ENCODE data around the gene COLEC12. TPM values are rescaled to one million over a fixed set of nuclear protein-coding genes. Genes with fewer than 3 reads are reported as not detected.

COLEC12 gene
- total RNA-seq, 2 experiments from 2014 or later = not detected

GRCh38 chr18:476251-476664 is 24.2 kb downstream of the COLEC12 start:
- ChIA-PET CTCF (no interaction called here), POLR2A (no interaction called here)

DNA sequence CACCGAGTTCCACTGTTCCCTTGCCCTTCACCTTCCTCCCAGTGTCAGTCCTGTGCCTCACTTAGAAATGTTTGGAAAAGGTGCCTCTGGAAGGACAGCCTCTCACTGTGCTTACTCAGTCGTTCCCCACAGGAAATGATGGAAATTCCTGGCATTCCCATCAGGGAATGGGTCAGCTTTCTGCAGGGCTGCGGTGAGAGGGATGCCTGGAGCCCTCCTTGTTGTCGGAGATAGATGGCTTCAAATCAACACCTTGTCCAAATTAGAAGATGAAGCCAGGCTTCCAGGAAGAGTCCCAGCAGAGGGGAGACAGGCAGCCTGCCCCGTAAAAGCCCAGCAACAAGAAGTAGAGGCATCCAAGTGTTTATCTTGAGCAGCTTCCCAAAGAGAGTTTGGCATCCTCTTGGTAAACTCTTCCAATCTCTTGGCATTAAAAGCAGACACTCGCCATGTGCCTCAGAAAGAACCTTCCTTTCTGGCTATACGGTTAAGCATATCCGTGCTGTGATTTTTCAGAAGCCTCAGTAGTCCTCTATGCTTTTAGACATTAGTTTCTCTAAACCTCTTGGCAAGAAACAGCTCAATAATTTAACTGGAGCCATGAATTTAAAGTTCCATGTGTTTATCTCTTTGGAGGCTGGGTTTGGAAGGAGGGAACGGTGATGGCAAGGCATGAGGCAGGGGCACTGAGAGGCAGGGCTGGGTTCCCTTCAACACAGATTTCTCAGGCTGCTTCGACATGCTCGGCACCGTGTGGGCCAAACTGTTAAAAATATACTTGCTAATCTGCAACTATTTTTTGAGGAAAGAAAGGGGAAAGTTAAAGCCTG is 25.1 kb downstream of the COLEC12 start:
- POLR2A ChIA-PET = no interaction called here
- CTCF ChIA-PET = no interaction called here

- POLR2A ChIA-PET = no interaction called here
- CTCF ChIA-PET = no interaction called here
These were observed 26.1 kb downstream of the COLEC12 start for GRCh38 chr18:474416-474815.

GRCh38 chr18:473802-474201 is 26.7 kb downstream of the COLEC12 start:
- POLR2A ChIA-PET = no interaction called here
- CTCF ChIA-PET = no interaction called here

DNA sequence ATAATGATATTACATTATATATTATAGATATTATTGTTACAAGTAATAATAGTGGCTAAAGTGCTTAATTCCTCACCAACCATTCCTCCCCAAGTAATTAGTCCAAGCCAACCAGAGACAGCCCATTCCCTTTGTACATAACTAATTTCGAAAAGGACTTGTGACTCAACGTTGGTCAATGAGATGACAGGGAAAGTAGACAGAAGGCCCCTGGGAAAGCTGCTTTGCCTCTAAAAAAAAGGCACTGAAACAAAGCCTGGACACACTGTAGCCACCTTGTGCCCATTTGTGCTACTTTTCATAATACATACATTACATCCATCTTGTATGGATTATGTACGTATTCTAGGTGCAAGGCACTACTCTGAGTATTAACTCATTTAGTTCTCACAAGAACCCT is 28.8 kb downstream of the COLEC12 start:
- POLR2A ChIA-PET = no interaction called here

DNA sequence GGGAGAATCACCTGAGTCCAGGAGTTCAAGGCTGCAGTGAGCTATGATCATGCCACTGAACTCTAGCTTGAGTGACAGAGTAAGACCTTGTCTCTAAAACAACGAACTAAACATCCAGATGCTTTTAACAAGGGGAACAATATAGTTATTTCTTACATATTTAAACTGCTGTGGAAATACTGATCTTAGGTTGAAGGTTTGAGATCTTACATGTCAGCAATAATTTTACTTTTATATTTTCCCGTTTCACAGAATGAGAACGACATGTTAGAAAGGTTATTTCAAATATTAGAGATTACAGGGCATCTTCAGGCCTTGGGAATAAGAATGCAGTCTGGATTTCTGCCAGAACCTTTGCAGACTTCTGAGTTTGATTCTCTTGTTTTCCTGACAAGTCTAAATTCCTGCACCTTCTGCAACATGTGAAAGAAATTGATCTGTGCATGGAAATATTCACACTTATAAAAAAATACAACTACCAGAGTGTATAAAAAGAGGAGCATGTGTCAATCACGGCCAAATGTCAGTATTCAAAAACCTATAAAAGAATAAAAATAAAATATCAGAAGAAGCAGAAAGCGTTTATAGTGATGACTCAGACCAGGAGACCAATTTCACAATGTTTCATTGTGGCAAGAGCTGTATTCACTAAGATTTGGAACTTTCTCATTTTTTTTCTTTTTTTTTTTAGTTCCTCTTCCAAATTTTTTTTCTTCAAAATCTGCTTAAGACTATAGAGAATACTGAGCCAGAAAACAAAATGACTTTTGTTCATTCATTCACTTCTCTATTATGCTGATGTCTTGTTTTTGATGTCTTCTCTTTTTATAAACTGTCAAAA is 29.6 kb downstream of the COLEC12 start:
- ChIA-PET POLR2A (no interaction called here), CTCF (no interaction called here)

More for the DNA sequence above, 28.8 kb downstream of the COLEC12 start:
- CTCF ChIA-PET = interaction anchor here (0.7 kb wide), 1 partner anchor 267 kb away, joined by 5 read pairs; no protein-coding TSS in a partner anchor

GRCh38 chr18:468955-469790 is 31.3 kb downstream of the COLEC12 start:
- ChIA-PET POLR2A (no interaction called here), CTCF (no interaction called here)

- POLR2A ChIA-PET = no interaction called here
- CTCF ChIA-PET = no interaction called here
These were observed 36.5 kb downstream of the COLEC12 start for GRCh38 chr18:463827-464541.

GRCh38 chr18:463403-463802 is 37.1 kb downstream of the COLEC12 start:
- CTCF ChIA-PET = no interaction called here

GRCh38 chr18:461762-462161 is 38.7 kb downstream of the COLEC12 start:
- ChIA-PET CTCF (no interaction called here), POLR2A (no interaction called here)

More at GRCh38 chr18:463403-463802, 37.1 kb downstream of the COLEC12 start:
- POLR2A ChIA-PET = no interaction called here

DNA sequence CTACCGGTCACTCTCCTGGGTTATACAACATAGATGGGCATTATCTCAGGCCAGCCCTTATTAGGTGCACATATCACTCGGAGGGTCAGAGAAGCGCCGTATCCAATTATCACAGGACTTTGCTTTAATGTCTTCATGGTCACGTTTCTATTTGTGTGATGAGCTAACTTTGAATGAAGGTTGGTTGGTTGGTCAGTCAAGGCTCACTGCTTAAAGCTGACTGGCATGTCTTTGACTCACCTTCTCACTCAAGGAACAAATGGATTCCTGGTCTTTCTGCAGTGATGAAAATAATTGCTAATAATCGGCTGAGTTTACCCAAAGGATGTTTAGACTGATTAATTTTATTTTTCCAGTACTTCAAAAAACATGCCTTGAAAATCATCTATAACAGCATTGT is 39.7 kb downstream of the COLEC12 start:
- ChIA-PET POLR2A (no interaction called here), CTCF (no interaction called here)

DNA sequence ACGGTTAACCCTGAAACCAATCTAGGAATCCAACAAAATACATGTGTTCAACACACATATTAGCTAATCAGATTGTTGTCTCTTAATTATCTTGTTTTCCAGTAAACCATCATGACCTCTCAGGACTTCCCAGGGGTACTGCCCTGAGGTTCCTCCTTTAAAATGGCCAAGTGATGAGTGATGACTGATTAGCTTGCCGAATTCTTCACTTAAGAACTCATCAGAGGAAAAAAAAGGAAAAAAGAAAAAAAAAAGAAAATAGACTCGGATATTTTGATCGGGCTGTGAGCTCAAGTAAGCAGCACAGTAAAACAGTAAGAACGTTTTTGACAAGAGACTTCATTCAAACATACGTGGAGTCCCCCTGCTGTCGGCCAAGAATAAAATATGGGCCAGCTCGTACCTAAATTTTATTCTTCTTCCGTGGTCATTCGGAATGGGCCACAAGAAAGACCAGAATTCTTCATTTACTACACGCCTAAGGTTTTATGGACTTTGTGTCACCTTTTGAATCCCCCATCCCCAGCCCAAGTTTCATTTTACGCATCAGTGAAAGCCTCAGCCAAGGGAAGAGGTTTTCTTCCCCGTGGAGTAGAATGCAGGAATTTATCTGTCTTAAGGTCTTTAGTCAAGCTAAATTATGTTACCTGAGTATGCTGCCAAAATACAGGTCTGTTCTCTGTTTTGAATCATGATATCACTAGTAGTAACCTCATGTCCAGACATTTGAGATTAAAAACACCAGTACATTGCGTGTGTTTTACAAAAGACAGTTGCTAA is 40.5 kb downstream of the COLEC12 start:
- CTCF ChIA-PET = no interaction called here

DNA sequence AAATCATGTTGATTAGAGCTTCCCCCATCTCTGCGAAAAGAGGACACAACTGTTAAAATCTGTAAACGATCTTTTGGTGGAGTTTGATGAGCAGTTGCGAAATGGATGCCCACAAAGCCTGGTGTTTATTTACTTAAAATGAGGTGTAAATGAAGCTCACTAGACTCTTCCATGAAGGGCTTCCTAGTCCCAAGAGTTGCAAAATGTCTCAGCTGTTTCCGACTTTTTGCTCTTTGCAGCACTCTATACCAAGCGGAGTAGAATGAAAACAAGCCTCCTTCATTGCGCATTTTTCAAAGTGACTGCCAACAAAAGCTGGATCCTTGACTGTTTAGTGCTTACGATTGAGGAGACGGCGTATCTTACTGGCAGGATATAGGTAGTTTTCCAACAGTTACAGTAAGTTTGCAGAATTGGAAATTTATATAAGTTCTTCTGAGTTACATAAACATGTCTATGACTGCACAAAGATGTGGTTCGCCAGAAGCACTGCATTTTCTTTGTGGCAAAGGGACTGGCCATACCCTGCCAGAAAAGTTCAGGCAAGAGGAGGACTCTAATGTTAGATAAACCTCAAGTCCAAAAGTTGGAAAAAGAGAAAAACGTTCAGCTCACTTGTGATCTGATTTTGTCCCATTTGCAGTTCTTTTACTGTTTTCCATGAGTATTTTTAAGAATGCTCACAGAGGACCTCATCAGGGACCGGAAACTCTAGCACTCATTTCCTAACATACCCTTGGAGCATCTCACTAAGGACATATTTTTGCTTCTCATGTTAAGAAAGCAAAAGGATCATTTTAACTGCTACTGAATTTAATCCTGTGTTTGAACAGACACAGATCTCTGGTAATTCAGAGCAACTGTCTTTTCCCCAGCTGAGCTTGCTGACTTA is 42.7 kb downstream of the COLEC12 start:
- ChIA-PET CTCF (no interaction called here), POLR2A (no interaction called here)

More for the DNA sequence above, 40.5 kb downstream of the COLEC12 start:
- POLR2A ChIA-PET = no interaction called here

DNA sequence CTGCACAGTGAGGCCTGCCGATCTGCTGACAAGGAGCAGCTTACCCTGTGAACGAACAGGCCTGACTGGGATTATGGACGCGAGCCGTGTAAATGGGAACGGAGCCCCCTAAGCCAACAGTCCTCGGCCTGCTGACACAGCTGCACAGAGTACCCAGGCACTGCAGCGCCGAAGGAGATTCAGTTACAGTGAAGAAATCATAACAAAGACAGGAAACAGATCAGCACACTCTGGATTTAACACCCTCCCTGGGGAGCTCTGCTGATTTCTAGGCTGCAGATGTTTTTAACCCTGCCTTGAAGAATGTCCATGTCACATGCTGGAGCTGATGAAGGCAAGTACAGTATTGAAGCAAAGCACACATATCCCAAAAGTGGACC is 43.4 kb downstream of the COLEC12 start:
- POLR2A ChIA-PET = no interaction called here
- CTCF ChIA-PET = no interaction called here

DNA sequence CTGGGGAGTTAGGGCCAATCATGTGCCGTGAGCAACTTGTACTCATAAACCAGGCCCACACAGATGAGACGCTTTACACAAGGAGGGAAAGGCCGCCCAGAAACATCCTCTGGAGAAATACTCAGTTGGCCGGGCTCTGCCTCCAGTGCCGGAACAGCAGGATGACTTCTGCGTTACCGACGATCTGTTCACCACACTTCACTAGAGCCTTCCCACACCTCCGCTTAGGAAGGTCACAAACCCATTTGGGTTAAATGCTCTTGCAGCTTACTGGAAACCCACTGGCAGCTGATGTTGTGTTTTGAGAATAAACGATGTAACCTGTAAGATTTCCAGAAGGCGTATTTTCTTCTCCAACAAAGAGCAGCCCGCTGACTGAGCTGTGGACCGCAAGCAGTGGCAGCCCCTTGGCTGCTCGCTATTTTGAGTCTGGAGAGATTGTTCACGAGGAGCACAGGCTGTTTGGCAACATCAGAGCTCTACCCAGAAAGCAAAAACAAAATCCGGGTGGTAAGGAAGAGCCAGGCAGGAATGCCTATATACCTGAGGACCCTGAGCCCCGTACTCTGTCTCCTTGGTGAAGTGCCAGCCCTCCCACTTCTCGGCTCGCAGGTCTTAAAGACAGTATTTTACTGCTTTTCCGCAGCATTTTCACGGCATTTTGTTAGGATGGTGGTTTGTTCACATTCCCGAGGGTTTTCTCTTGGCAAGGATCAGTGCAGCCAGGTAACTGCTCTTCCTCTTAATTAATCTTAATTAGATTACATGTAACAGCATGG is 44.0 kb downstream of the COLEC12 start:
- CTCF ChIA-PET = no interaction called here
- POLR2A ChIA-PET = no interaction called here

DNA sequence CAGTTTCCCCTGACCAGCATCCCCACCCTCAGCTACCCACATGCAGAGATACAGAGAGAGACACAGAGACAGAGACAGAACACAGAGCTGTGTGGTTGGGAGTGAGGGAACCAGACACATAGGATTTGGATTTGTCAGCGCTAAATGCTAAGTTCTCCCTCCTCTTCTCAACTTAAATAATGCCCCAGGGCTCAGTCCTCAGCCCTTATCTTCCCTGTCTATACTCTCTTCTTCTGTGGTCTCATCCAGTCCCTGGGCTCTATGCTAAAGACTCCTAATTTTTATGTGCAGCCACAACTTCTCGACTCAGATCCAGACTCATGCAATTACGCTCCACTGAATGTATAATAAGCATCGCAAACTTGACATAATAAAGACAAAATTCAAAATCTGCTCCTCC is 47.1 kb downstream of the COLEC12 start:
- ChIA-PET POLR2A (no interaction called here), CTCF (no interaction called here)

DNA sequence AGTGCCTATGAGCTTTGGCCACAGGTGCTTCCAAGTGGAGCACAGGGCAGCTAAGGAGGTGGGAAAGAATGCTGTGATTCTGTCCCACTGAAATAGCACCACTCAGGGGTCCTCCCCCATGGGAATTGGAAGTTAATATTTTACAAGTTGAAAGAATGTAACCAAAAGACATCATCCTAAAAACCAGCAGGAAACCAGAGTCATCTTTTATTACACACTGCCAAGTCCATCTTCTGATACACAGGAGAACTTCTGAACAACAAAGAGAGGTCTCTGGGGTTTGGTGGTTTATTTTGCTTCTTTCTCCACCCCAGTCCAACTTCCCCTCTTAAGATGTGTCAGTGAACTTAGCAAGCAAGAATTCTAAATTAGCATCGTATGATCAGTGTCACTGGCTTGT is 47.7 kb downstream of the COLEC12 start:
- POLR2A ChIA-PET = no interaction called here
- CTCF ChIA-PET = no interaction called here
